Progenitor cell of endocrine pancreas (in vitro differentiated cells): ENCODE data around the gene PCDH15. TPM values are rescaled to one million over a fixed set of nuclear protein-coding genes. Genes with fewer than 3 reads are reported as not detected.

Experiments
- DNase-seq: peaks from one replicate; pipeline ENCODE4 v3.0.0; 2021; ENCODE audit warnings: low spot score; ENCODE audit not compliant: unreplicated experiment
- H3K27ac Mint-ChIP-seq: 2 replicates; pipeline ENCODE4 v1.8.0; 2021; ENCODE audit warnings: mild to moderate bottlenecking, moderate library complexity, mixed read lengths
- H3K27me3 Mint-ChIP-seq: 2 replicates; pipeline ENCODE4 v1.8.0; 2021; ENCODE audit warnings: mixed read lengths
- H3K36me3 Mint-ChIP-seq: 2 replicates; pipeline ENCODE4 v1.8.0; 2022; ENCODE audit warnings: mixed read lengths; ENCODE audit not compliant: insufficient read depth
- H3K4me1 Mint-ChIP-seq: 2 replicates; pipeline ENCODE4 v1.8.0; 2021; ENCODE audit warnings: low read depth, mixed read lengths
- H3K4me3 Mint-ChIP-seq: 2 replicates; pipeline ENCODE4 v1.8.0; 2021; ENCODE audit warnings: low read depth, mild to moderate bottlenecking, moderate library complexity, mixed read lengths
- H3K9me3 Mint-ChIP-seq: 2 replicates; pipeline ENCODE4 v1.8.0; 2021; ENCODE audit warnings: low read depth, mixed read lengths
- total RNA-seq: library from RNA; stranded (reverse); gene quantifications from 2 replicates; pipeline ENCODE4 v1.2.1, GENCODE V29; 2021
- TF ChIP-seq, protein P1 (sequence below): fragments of 200-600 bp; sonication (generic); IDR thresholded peaks from one replicate; pipeline ENCODE4 v1.5.0; 2021; ENCODE audit warnings: antibody characterized with exemption, mild to moderate bottlenecking; ENCODE audit not compliant: unreplicated experiment

The PCDH15 gene
- total RNA-seq, 1 donor from 2014 or later: 0.14 TPM

DNA sequence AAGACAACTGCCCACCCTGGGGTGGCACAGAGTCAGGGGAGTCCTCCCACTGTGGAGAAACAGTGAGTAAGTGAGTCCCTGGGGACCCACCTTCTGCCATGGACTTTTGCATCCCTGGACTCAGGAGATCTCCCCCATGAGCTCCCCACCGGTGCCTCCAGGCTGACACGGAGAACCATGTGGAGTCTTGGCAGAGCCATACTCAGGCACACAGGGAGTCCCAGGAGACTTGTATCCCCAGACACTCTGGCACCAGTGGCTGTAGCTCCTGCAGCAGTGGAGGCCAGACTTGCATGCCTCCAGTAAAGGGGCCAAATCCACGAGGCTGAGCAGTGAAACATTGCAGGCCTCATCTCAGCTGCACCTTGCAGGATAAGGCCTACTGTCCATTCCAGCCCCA lies 791.4 kb downstream of the PCDH15 start:
- Mint-ChIP-seq H3K9me3 (peaks cover 10% of the 10 kb centered on the region), H3K27me3 (no peaks in the 10 kb centered on the region), H3K27ac (no peak overlapping the region), H3K4me1 (no peaks in the 10 kb centered on the region), H3K36me3 (no peaks in the 10 kb centered on the region), H3K4me3 (no peak overlapping the region)
- TF ChIP-seq, protein P1, sequence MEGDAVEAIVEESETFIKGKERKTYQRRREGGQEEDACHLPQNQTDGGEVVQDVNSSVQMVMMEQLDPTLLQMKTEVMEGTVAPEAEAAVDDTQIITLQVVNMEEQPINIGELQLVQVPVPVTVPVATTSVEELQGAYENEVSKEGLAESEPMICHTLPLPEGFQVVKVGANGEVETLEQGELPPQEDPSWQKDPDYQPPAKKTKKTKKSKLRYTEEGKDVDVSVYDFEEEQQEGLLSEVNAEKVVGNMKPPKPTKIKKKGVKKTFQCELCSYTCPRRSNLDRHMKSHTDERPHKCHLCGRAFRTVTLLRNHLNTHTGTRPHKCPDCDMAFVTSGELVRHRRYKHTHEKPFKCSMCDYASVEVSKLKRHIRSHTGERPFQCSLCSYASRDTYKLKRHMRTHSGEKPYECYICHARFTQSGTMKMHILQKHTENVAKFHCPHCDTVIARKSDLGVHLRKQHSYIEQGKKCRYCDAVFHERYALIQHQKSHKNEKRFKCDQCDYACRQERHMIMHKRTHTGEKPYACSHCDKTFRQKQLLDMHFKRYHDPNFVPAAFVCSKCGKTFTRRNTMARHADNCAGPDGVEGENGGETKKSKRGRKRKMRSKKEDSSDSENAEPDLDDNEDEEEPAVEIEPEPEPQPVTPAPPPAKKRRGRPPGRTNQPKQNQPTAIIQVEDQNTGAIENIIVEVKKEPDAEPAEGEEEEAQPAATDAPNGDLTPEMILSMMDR: no peak
- DNase-seq: no peak

DNA sequence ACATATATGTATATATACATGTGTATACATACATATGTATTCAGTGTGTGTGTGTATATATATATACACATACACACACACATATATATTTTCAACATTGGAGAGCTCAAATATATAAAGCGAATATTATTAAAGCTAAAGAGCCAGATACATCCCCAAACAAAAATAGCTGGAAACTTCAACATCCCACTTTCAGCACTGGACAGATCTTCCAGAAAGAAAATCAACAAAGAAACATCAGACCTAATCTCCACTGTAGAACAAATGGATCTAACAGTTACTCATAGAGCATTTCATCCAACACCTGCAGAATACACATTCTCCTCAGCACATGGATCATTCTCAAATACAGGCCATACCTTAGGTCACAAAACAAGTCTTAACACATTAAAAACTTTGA lies 799.0 kb downstream of the PCDH15 start:
- no peak overlapping the region for H3K4me3 Mint-ChIP-seq
- H3K4me1 Mint-ChIP-seq: no peaks in the 10 kb centered on the region
- H3K27ac Mint-ChIP-seq: no peak overlapping the region
- peaks cover 8% of the 10 kb centered on the region for H3K9me3 Mint-ChIP-seq
- H3K36me3 Mint-ChIP-seq: no peaks in the 10 kb centered on the region
- no peaks in the 10 kb centered on the region for H3K27me3 Mint-ChIP-seq
- TF ChIP-seq, protein P1: no peak
- no peak for DNase-seq

DNA sequence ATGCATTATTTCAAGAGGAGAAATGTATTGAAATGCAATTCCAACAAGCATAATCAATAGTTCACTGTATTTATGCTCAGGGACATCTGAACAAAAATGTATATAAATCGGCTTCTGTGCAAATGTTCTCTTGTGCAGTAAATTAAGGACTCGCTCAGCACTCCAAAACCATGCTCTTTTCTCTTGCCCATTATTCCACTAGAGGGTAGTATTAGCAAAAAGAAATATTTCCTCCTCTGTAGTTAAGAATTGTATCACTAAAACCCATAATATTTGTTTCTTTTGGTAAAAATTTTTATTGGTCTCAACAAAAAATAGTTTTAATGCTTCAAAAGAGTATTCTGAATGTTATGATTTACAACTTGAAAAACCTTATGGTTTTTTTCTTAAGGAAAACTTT lies 803.1 kb downstream of the PCDH15 start:
- DNase-seq: no peak
- Mint-ChIP-seq H3K27me3 (no peaks in the 10 kb centered on the region), H3K27ac (no peak overlapping the region), H3K4me3 (no peak overlapping the region), H3K4me1 (no peaks in the 10 kb centered on the region), H3K9me3 (no peaks in the 10 kb centered on the region), H3K36me3 (no peaks in the 10 kb centered on the region)
- TF ChIP-seq, protein P1: peak; percentile 58

DNA sequence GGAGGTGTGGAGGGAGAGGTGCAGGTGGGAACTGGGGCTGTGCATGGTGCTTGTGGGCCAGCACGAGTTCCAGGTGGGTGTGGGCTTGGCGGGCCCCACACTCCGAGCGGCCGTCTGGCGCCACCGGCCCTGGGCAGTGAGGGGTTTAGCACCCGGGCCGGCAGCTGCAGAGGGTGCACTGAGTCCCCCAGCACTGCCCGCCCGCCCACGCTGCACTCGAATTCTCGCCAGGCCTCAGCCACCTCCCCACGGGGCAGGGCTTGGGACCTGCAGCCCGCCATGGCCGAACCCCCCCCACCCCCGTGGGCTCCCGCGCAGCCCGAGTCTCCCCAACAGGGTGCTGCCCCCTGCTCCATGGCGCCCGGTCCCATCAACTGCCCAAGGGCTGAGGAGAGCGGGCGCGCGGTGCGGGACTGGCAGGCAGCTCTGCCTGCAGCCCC lies 810.2 kb downstream of the PCDH15 start:
- Mint-ChIP-seq H3K4me1 (no peaks in the 10 kb centered on the region), H3K27ac (no peak overlapping the region), H3K36me3 (no peaks in the 10 kb centered on the region), H3K27me3 (no peaks in the 10 kb centered on the region), H3K9me3 (no peaks in the 10 kb centered on the region), H3K4me3 (no peak overlapping the region)
- TF ChIP-seq, protein P1: no peak
- DNase-seq: no peak

GRCh38 chr10:53983431-53983830 lies 817.6 kb downstream of the PCDH15 start:
- no peaks in the 10 kb centered on the region for H3K36me3 Mint-ChIP-seq
- no peaks in the 10 kb centered on the region for H3K27me3 Mint-ChIP-seq
- H3K4me1 Mint-ChIP-seq: no peaks in the 10 kb centered on the region
- no peak overlapping the region for H3K4me3 Mint-ChIP-seq
- DNase-seq: no peak
- no peaks in the 10 kb centered on the region for H3K9me3 Mint-ChIP-seq
- no peak overlapping the region for H3K27ac Mint-ChIP-seq
- TF ChIP-seq, protein P1: no peak
